Colon (tissue), 2 donors: Measurements from ENCODE around the gene WASHC3.
A peak's percentile ranks its signal among the peaks of the same experiment; 100 is the strongest.
"Not testable (repeated sequence)": the region's sequence is repeated elsewhere in the genome, so short reads cannot be mapped to it uniquely, and the experiment has no call there.

Experiments used
- FAIRE-seq: peaks from 2 replicates; lab custom pipeline; 2012; peaks lifted over from hg19 to GRCh38; lab: Jason Lieb, UNC
- donor health status: control.
- donor health status: control.

WASHC3 gene

DNA sequence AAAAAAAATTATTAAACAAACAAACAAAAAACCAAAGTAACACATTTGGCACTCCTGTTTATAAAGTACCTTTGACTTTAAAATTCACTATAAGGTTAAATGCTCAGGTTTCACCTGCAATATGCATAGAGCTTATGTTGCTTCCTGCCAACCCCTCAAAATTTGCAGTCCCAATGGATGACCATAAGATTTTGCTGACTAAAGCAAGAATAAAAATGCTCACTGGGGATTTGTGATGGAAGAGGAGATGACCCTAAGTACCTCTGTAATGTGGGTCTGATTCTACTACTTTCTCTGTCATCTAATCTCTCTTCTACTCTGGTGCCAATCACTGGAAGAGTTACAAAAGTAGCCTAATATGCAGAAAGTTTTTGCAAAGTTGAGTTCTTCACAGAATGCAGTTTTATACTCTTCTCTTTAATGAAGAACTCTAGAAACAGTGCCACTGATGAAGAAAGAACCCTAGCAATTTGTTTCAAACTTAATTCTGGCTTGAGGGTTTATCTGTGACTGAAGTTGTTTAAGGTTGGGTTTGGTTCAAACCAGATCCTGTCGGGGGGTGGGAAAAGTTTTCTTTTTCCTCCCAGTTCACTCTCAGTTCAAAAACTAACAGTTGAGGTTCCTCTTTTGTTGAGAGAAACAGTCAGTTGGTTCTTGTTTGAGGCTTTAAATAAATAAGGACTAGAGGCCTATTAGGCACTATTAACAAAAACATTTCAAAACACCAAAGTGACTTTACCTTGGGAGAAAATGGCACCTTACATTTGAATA, 10.9 kb downstream of the WASHC3 start:
- no peak for FAIRE-seq

DNA sequence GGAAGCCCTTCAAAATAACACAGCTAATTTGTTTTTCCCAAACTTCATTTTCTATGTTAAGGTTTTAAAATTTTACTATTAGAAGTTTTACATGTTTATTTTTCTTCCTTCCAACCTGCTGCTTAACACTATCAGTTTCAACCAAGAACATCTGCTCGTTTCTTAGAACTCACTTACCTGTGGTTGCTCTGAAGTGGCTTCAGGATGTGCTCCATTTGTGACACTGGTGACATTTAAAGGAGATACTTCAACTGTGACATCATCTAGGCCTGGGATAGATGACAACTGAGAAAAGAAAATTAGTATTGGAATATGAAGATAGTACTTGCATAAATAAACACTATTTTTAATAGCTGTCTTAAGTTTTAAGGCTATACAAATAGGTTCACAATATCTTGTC, 17.9 kb downstream of the WASHC3 start:
- no peak for FAIRE-seq

DNA sequence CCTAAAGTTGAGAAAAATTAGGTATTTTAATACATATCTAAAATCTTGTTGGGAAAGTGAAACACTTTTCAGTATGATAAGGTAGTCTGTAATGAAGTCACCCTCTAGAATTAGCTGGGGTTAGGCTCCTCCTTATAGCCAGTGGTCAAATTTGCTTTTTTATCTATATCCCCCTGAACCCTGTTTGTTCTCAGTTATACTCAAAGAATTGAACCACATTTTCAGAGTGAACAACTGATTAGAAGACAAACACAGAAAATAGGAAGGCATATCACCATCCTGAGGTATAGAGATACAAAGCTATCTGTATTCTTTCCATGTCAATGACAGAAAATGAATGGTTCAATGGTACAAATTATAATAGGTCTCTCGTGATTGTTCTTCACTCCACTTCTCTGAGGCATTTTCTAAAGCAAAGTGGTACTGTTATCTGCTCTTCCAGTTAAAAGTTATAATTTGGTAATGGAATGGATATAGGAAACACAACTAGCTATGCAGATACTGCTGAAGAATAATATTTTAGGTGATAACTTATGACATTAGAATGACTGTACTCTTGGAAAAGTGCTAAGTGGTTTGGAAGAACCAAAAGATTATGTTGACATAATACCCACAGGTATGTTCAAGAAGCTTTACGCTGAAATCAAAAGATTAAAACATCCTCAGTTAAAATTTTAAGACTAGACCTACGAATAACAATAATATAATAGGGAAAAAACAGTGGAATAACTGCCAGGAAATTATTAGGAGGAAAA, 27.6 kb downstream of the WASHC3 start:
- FAIRE-seq: no peak

DNA sequence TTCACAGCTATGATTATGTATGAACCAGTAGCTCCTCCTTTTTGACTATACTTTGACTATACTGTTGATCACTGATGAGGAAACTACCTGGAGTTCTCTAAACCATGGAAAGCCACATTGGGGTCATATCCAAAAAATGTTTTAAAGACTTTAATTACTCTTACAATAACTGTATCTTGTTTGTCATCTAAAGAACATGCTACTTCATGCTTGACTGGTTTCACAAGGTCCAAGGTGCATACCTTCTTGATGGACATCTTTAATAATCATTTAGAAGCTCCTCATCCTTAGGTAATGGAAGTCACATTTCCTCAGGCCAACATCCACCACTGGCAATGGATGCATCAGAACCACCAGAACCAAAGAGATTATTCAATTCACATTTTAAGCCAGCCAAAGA, 29.9 kb downstream of the WASHC3 start:
- no peak for FAIRE-seq

DNA sequence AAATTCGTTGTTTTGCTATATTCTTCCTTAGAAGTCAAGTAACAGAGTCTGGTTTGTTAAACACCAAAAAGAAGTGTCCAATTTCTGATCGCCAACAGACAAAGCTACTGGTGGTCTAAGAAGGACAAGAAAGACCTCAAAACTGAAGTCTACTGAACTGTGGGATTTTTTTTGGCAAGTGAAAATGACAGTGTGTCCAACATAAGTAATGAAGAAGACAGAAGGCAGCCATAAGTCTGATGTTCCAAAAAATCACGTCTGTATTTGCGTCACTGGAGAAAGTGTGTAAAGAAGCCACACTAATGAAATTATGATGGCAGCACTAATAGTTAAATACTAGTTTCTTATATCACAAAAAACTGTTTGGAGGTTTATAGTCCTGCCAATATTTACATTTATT, 32.6 kb downstream of the WASHC3 start:
- FAIRE-seq: no peak

DNA sequence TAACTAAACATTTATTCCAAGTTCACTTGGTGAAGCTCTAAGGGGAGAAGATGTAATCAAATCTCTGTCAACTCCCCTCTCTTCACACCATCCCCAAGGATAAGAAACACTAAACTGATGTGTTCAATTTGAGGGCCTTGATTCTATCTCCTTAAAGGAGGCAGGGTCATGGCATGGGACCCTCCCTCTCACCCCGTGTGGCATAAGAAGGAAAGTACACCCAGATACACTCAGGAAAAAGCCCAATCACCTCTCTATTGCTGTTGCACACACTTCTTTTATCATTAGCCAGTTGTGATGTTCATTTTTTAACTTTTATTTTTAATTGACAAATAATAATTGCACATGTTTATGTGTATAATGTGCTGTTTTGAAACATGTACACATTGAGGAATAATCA, 35.1 kb downstream of the WASHC3 start:
- no peak for FAIRE-seq

DNA sequence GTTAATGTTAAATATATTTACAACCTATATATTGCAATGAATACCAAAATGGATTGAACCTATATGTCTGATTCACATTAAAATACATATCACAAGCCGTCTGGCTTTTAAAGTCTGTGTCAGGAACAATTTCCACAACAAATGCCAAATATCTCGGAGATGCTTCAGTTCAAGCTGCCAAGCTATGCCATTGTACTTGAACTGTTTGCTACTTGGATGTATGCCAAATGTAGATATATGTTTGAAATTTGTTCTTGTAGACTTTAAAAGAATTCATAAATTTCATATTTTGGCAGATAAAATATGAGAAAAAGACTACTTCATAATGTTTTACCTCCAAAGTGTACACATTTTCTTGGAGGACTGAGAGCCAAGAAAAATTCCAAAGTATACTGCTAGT, 37.0 kb downstream of the WASHC3 start:
- FAIRE-seq: no peak

DNA sequence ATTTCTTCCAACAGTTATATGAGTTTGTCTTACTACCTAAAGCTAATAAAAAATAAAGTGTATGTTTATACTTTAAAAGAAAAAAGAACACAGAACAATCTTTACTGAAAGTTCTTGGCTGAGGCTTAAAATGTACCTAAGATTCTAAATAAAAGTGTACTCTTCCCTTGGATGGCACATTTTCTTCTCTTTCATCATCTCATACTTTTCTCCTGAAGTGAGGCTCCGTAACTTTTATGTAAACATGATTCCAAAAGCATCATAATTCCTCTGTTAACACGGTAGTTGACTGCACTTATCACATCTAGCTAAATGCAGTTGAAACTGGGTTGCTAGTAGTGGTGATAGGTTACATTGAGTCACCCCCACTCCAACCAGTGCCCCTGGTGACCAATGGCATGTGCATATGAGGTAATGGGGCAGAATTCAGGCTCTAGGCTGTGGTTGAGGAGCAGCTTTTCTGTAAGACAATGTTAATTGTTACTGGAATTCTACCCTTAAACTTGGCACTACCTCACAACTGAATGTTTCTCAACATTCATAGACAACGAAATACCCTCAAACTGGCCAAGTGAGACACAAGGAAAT, 38.4 kb downstream of the WASHC3 start:
- no peak for FAIRE-seq

DNA sequence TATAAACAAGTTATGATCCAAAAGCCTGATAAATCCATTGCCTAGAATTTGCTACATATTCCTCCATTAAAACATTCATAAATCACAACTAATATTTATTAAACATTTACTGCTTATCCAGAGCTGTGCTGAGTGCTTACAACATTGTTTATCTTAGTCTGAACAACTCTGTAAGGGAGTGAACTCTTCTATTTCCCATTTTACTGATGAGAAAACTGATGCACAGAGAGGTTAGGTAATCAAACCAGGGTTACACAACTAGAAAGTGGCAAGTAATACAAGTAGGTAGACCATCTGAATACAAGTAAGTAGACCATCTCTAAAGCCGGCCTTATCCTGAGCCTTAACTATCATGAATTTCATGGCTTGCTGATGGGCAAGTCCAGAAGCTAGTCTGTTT, 39.5 kb downstream of the WASHC3 start:
- FAIRE-seq: no peak

DNA sequence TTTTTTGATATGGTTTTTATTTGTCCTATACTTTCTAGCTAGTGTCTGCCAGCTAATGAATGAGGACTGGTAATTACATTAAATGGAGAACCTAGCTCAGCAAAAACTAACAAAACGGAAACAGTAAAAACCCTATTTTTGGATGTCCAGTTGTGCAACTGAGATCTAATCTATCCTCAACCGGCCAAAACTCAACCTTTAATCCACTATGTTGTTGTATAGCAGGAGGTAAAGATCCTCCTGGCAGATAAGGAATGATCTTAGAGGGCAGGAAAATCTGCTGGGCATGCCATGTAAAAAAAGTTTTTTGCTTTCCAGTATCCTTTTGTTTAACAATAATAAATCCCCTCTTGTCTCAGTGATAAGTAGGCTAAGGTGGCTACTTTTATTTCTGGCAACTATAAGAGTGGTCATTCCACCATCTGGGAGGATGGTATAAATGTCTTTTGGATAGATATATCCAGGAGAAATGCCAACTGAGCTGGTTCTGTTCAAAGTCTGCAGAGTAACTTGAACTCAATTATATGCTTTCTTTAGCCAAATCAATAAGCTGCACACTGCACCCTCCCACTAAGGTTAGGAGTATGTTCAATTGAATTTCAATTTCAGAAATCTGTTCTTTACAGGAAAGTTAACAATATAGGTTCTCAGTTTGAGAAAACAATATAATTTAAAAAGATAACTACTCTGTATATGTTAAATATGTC, 40.1 kb downstream of the WASHC3 start:
- FAIRE-seq: no peak

DNA sequence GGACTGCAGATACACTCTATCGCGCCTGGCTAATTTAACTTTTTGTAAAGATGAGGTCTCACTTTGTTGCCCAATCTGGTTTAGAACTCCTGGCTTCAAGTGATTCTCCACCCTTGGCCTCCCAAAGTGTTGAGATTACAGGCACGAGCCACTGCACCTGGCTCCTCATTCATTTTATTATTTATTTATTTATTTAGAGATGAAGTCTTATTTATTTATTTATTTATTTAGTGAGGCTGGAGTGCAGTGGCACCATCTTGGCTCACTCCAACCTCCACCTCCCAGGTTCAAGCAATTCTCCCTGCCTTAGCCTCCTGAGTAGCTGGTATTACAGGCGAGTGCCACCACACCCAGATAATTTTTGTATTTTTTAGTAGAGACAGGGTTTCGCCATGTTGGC, 43.2 kb downstream of the WASHC3 start:
- not testable (repeated sequence) for FAIRE-seq

DNA sequence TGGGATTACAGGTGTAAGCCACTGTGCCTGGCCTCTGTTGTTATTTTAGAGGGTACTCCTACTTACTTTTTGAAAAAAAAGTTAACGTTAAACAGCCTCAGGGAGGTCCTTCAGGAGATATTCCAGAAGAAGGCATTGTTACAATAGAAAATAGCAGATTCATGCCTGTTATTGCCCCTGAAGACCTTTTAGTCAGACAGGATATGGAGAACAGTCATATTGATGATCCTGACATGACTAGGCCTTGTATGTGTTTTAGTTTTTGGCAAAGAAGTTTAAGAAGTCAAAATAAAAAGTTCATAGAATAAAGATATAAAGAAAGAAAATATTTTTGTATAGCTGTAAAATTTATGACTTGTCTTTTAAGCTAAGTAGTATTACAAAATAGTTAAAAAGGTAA, 45.3 kb downstream of the WASHC3 start:
- peak; percentile 61 for FAIRE-seq

DNA sequence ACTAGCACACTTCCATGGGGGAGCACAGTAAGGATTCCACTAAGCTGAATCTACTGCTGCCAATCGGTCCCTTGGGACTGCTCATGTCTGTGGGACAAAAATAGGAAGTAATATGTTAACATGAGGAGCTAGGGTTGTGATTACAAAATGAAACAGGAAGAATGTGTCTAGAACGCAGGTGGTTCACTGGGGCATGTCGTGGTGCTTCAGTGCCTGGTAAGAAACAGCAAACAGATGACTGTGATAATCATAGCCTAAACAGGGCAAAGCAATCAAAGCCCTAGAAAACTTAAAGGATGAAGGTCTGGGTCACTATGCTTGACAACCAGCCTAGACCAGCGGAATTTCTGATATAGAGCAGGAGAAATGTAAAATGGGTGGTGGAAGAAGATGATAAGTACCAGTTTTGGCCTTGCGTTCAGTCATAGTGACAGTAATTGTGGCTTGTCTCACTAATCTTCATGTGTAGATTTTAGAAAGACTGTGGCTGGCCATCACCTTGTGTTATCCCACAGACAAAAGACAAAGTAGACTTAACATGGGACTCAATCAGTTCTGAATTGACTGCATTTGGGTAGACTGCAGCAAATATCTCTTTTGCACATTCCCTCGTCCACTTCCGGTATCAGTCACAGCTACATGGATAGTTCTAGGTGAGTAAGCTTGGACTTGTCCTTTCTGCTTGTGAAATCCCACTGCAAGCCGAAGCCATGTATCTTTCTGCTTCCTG, 51.4 kb downstream of the WASHC3 start:
- FAIRE-seq: no peak

DNA sequence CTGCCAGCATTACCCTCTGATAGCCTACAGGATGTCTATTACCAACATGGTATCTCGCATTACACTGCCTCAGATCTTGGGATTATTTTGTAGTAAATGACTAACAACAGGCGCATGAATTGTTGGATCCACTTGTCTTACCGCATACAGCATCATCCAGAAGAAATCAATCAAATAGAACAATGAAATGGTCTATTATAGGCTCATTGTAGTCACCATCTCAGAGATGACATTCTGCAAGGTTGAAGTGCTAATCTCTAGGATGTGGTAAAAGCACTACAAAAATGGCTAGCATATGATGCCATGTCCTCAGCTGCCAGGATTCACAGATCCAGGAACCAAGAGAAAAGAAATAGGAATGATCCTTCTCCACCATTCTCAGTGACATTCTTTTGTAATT, 52.0 kb downstream of the WASHC3 start:
- FAIRE-seq: no peak

DNA sequence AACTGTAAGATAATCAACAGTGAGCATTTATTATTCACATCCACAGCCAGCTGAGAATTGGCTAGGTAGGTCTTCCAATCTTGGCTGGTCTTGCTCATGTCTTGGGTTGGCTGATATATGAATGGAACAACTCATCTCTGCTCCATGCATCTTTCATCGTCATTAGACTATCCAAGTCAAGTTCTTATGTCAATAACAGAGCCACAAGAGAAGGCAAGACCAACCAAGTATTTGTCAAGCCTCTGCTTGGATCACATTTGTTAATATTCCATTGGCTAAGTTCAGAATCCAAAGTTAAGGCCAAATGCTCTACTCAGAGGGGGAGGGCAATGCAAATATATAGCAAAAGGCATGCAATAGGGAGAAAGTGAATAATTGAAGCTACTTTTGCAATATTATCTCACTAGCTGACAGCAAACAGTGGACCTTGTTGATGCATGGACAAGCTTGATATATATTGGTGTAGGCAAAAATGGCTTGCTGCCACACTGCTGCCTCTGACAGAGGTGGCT, 53.1 kb downstream of the WASHC3 start:
- FAIRE-seq: no peak

DNA sequence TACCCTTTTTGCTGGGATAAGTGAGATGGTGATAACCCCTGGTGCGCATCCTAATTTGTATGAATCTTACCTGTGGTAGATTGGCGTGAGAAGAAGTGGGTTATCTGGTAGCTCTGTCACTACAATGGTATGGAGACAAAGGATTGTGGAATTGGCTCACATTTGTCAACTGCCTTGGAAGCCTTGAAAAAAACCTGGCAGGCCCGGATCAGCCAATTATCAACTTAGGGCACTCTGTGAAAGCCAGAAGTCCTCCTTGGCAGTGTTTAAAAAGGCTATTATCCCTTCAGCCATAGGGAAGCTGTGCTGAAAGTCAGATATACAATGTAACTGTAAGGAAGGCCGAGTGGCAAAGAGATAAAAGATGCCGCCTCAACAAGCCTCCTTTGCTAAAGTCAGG, 56.5 kb downstream of the WASHC3 start:
- FAIRE-seq: no peak

DNA sequence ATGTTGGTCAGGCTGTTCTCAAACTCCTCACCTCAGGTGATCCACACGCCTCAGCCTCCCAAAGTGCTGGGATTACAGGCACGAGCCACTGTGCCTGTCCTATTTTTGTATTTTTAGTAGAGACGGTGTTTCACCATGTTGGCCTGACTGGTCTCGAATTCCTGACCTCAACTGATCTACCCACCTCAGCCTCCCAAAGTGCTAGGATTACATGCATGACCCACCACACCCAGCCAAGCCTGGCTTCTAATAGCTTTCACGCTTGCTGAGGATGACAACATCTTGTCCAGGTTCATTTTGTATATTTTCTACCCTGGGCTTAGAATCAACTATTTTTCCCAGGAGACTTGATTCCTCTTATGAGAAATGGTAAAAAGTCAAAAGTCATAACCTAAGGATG, 64.7 kb downstream of the WASHC3 start:
- no peak for FAIRE-seq

DNA sequence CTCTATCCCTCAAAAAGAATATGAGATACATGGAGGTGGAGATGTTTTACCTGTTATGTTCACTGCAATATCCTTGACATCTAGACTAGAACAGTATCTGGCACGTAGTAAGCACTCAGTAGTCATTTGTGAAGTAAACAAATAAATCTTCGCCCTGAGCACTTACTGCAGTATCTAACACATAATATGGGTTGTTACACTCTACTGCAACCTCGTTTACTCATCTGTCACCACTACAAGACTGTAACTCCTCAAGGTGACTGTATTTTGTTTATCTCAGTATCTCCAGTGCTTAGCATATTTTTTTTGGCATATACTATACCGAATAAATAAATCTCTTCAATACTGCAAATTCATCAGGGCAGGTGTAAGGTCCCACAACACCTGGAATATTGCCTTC, 66.1 kb downstream of the WASHC3 start:
- FAIRE-seq: no peak

DNA sequence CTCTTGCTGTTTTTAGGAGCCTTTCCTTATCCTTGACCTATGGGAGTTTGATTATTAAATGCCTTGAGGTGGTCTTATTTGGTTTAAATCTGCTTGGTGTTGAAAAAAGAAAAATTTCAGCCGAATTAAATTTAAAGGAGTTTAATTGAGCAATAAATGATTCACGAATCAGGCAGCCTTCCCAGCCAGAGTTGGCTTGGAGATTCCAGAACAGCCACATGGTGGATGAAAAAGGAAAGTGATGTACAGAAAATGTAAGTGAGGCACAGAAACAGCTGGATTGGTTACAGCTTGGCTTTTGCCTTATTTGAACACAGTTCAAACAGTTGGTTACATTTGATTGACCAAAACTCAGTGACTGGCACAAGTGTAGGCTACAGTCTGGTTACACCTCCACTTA, 69.7 kb downstream of the WASHC3 start:
- FAIRE-seq: no peak

DNA sequence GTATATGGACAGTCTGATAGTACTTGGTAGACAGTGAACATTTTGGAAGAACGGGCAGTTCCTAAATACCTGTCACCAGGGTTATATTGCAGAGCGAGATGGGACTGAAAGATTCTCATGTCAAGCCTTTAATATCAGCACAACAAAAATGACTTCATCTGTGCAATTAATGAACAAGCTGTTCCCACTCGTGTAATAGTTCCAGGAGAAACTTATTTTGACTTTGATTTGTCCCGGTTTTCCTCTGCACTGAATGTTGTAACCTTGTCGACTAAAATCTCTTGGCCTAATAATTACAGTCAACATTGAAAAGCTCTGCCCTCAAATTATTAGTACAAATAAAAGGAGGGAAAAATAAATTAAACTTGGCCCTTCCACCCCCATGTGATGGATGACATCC, 79.5 kb downstream of the WASHC3 start:
- FAIRE-seq: no peak

DNA sequence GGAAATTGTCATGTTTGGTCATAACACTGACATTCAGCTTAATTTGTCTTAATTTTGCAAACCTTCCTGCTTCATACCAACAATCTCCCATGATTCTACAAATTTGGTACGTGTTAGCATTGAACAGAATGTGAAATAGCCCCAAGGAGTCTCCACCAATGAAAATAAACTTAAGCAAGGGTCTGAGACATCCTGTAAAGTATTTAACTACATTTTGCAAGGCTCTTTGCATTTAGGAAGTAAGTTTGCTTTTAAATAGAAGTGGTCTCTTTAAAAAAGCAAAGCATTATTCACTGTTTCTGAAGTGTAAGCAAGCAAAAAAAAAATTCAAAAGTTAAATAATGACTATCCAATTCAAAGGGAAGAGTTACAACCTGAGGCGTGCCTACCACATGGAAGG, 79.9 kb downstream of the WASHC3 start:
- no peak for FAIRE-seq

DNA sequence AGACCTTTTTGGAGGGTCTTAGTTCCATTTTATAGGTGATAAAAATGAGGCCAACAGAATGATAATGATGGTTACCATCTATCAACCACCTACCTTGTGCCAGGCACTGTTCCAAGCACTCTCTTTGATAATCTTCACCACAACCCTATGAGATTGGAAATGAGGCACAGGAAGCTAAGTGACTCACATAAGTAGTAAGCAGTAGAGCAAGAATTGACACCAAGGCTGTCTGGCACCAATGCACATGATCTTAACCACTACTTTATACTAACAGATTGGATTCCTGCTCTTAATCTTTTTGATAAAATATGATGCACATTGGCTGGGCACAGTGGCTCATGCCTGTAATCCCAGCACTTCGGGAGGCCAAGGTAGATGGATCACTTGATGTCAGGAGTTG, 93.0 kb downstream of the WASHC3 start:
- FAIRE-seq: no peak
